GM12878 (cell line): ENCODE results near the gene ZNF507. TPM values are rescaled to one million over a fixed set of nuclear protein-coding genes. Genes with fewer than 3 reads are reported as not detected.

Experiments used
- ATAC-seq: fragments of 200-7000 bp; cut with Tn5 transposase; 3 replicates; pipeline ENCODE4 v1.9.1; 2020; ENCODE audit warnings: mild to moderate bottlenecking, moderate library complexity
- BruUV-seq: library from RNA; stranded (reverse); fragments of 400-500 nt; replicated peaks from 2 replicates; lab custom pipeline; 2021; lab: Mats Ljungman, UMichigan
- CTCF ChIA-PET: fragments of 300-600 bp; sonication (Branson Sonifier 250); formaldehyde crosslinking; extraction: SDS; loops from one replicate; lab custom pipeline; 2021; ENCODE audit warnings: inconsistent platforms; lab: Yijun Ruan, JAX
- POLR2A ChIA-PET: fragments of 350-600 bp; formaldehyde crosslinking; extraction: SDS; loops from one replicate; lab custom pipeline; 2021; ENCODE audit warnings: inconsistent platforms; lab: Charles Lee
- RAD21 ChIA-PET: fragments of 300-600 bp; sonication (Branson Sonifier 250); formaldehyde crosslinking; loops from one replicate; lab custom pipeline; 2023; ENCODE audit warnings: antibody characterized with exemption; ENCODE audit not compliant: unreplicated experiment; lab: Charles Lee
- SMC1A ChIA-PET: fragments of 300-600 bp; sonication (Branson Sonifier 250); formaldehyde crosslinking; loops from one replicate; lab custom pipeline; 2023; ENCODE audit not compliant: unreplicated experiment, uncharacterized antibody; lab: Charles Lee
- DNase-seq: peaks from one replicate; pipeline ENCODE4 v3.0.0-alpha.2; 2011; ENCODE audit warnings: low read depth, low spot score
- FAIRE-seq: peaks from 3 replicates; lab custom pipeline; 2011; peaks lifted over from hg19 to GRCh38; lab: Jason Lieb, UNC
- H2AFZ ChIP-seq: 2 replicates; pipeline ENCODE4 v1.6.0; 2011; ENCODE audit warnings: low read depth, low read length, control low read depth; ENCODE audit not compliant: control insufficient read depth
- H3K27ac ChIP-seq: 2 replicates; pipeline ENCODE4 v1.5.1; 2011; ENCODE audit warnings: control low read depth; ENCODE audit not compliant: control insufficient read depth, insufficient read depth
- H3K27me3 ChIP-seq, 2 experiments: replicated peaks in 1 of 2; 2 replicates each; pipeline versions ENCODE4 v1.6.0 to v1.6.1; 2011; ENCODE audit warnings: low read length in 1 of 2; ENCODE audit not compliant: control insufficient read depth in 2 of 2, insufficient read depth in 2 of 2
- H3K36me3 ChIP-seq, 2 experiments: 2 replicates each; pipeline ENCODE4 v1.5.1; 2011; ENCODE audit warnings: low read length in 1 of 2; ENCODE audit not compliant: control insufficient read depth in 2 of 2, insufficient read depth in 2 of 2
- H3K4me1 ChIP-seq: 2 replicates; pipeline ENCODE4 v1.6.1; 2011; ENCODE audit warnings: mild to moderate bottlenecking, low read length, moderate library complexity, mixed read lengths; ENCODE audit not compliant: control insufficient read depth, insufficient read depth
- H3K4me2 ChIP-seq: 2 replicates; pipeline ENCODE4 v1.6.0; 2011; ENCODE audit warnings: control low read depth; ENCODE audit not compliant: control insufficient read depth, insufficient read depth
- H3K4me3 ChIP-seq: fragments of 200-600 bp; sonication (generic); 2 replicates; pipeline ENCODE4 v1.5.1; 2016
- H3K79me2 ChIP-seq: 2 replicates; pipeline ENCODE4 v1.6.0; 2011; ENCODE audit warnings: low read length; ENCODE audit not compliant: control insufficient read depth, insufficient read depth
- H3K9ac ChIP-seq: 2 replicates; pipeline ENCODE4 v1.8.0; 2011; ENCODE audit warnings: low read length, control low read depth, mixed read lengths; ENCODE audit not compliant: control insufficient read depth, insufficient read depth
- H3K9me3 ChIP-seq: replicated peaks from 3 replicates; pipeline ENCODE4 v1.5.1; 2011; ENCODE audit warnings: mild to moderate bottlenecking, low read length; ENCODE audit not compliant: control insufficient read depth, insufficient read depth
- H4K20me1 ChIP-seq: 2 replicates; pipeline ENCODE4 v1.6.0; 2011; ENCODE audit not compliant: control insufficient read depth, insufficient read depth
- IKZF1 ChIP-seq: fragments of 450-650 bp; conservative IDR thresholded peaks from 2 replicates; pipeline ENCODE4 v1.6.1; 2017; ENCODE audit warnings: antibody characterized with exemption, mild to moderate bottlenecking
- MYB ChIP-seq: fragments of 150-350 bp; IDR thresholded peaks from 2 replicates; pipeline ENCODE4 v1.6.1; 2014; ENCODE audit warnings: mild to moderate bottlenecking, low read depth, low read length, borderline replicate concordance
- NR2C1 ChIP-seq: fragments of 450-650 bp; IDR thresholded peaks from 2 replicates; pipeline ENCODE4 v1.6.1; 2017; ENCODE audit warnings: antibody characterized with exemption, mild to moderate bottlenecking, moderate library complexity
- PML ChIP-seq: IDR thresholded peaks from 2 replicates; pipeline ENCODE4 v1.6.1; 2012; ENCODE audit warnings: low read length, inconsistent platforms
- POU2F2 ChIP-seq: IDR thresholded peaks from 3 replicates; pipeline ENCODE4 v1.6.1; 2011; ENCODE audit warnings: low read depth, mild to moderate bottlenecking, low read length, borderline replicate concordance
- SP1 ChIP-seq: IDR thresholded peaks from one replicate; pipeline ENCODE4 v1.6.1; 2011; ENCODE audit warnings: low read depth, low read length
- SPI1 ChIP-seq: IDR thresholded peaks from 2 replicates; pipeline ENCODE4 v1.6.1; 2011; ENCODE audit warnings: low read depth, mild to moderate bottlenecking, low read length, moderate library complexity, borderline replicate concordance; ENCODE audit not compliant: insufficient read depth
- YY1 ChIP-seq: IDR thresholded peaks from 2 replicates; pipeline ENCODE4 v1.6.1; 2011; ENCODE audit warnings: low read depth, mild to moderate bottlenecking, low read length
- ZBTB40 ChIP-seq: fragments of 450-650 bp; IDR thresholded peaks from 2 replicates; pipeline ENCODE4 v1.6.1; 2016; ENCODE audit warnings: mild to moderate bottlenecking, moderate library complexity, borderline replicate concordance
- WGBS: methylation state at CpG from one replicate; pipeline ENCODE4 v1.1.6; 2016; ENCODE audit warnings: low lambda C conversion rate; ENCODE audit not compliant: insufficient replicate concordance, insufficient coverage; ENCODE audit errors: missing lambda C conversion rate; 5-methylcytosine and 5-hydroxymethylcytosine counted together
- in situ Hi-C: fragments of 300-500 bp; cut with MboI; formaldehyde crosslinking; loops from 9 replicates; pipeline ENCODE4 v1.14.3; 2018; ENCODE audit warnings: mixed read lengths
- intact Hi-C: fragments of 100-400 bp; cut with micrococcal nuclease; formaldehyde crosslinking; loops from one replicate; pipeline ENCODE4 v1.14.2; 2022; ENCODE audit not compliant: unreplicated experiment
- polyA plus RNA-seq, 11 experiments: library from polyadenylated mRNA; depleted of rRNA in 4 of 11; unstranded in 6 of 11; stranded (reverse) in 5 of 11; fragments of >200 nt; fragmentation: Nextera tagmentation in 4 of 11; fragmentation: Illumina TruSeq in 1 of 11; extraction: Ambion mirVana in 4 of 11; extraction: Trizol in 1 of 11; gene quantifications; 1 replicate in 1 of 11; 2 replicates in 10 of 11; pipeline versions ENCODE4 v1.2.1 to v1.2.3, GENCODE V29; 2011 to 2016; ENCODE audit warnings: inconsistent platforms in 2 of 11, missing spikeins in 2 of 11, low read depth in 1 of 11
- total RNA-seq, 4 experiments: library from RNA; depleted of rRNA in 3 of 4; stranded (reverse); fragments of >200 nt in 3 of 4; fragmentation: Illumina TruSeq in 1 of 4; extraction: Trizol in 1 of 4; gene quantifications; 2 replicates each; pipeline versions ENCODE4 v1.2.1 to v1.2.3, GENCODE V29; 2013 to 2021
- TF ChIP-seq, protein P1 (sequence below): fragments of 450-650 bp; IDR thresholded peaks from 2 replicates; pipeline ENCODE4 v1.6.1; 2017; ENCODE audit warnings: antibody characterized with exemption, mild to moderate bottlenecking, moderate library complexity
- TF ChIP-seq, protein P2 (sequence below): IDR thresholded peaks from 2 replicates; pipeline ENCODE4 v1.6.1; 2012; ENCODE audit warnings: low read length, inconsistent platforms

Gene ZNF507
- total and polyA plus RNA-seq, 10 of the 15 experiments (the other 5 are each of a cell fraction or from before 2014, with no cell fraction given): 2.3 to 18.4 (median 10.1) TPM

GRCh38 chr19:32352241-32352630, 6.8 kb downstream of the ZNF507 start:
- CTCF ChIA-PET: interaction anchor here (0.6 to 2.6 kb wide), 2 partner anchors 12 to 38 kb away, joined by 5 to 9 read pairs; no protein-coding TSS in a partner anchor
- WGBS: 100% methylated on average over 1 of the region's 1 CpG
- ATAC-seq: no peak

DNA sequence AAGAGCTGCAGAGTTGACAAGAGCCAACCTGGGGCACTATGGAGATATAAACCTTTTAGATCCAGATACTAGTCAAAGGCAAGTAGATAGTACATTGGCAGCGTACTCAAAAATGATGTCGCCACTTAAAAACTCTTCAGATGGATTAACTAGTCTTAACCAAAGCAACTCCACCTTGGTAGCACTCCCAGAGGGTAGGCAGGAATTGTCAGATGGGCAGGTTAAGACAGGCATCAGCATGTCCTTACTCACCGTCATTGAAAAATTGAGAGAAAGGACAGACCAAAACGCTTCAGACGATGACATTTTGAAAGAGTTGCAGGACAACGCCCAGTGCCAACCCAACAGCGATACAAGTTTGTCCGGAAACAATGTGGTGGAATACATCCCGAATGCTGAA, 8.9 kb downstream of the ZNF507 start:
- ChIA-PET POLR2A (no interaction called here), SMC1A (no interaction called here), CTCF (no interaction called here), RAD21 (no interaction called here)
- in situ Hi-C loops: no loop called here
- no peak overlapping the region; the same call in 1 of the 2 replicates for H3K4me2 ChIP-seq
- H3K27ac ChIP-seq: no peak overlapping the region
- 99% methylated on average over 9 of the region's 9 CpGs for WGBS
- H3K27me3 ChIP-seq: no peaks in the 10 kb centered on the region
- BruUV-seq: no TSS peak
- FAIRE-seq: no peak
- peaks cover 15 to 25% of the 10 kb centered on the region in 2 experiments for H3K36me3 ChIP-seq
- peaks cover 14% of the 10 kb centered on the region for H3K79me2 ChIP-seq
- intact Hi-C loops: no loop called here
- no peak overlapping the region for H3K4me3 ChIP-seq
- DNase-seq: no peak
- H3K4me1 ChIP-seq: peaks cover 9% of the 10 kb centered on the region
- no peak overlapping the region for H2AFZ ChIP-seq
- no peaks in the 10 kb centered on the region for H4K20me1 ChIP-seq
- no peak for ATAC-seq
- H3K9ac ChIP-seq: no peak overlapping the region
- no peaks in the 10 kb centered on the region; the same call in 2 of the 3 replicates for H3K9me3 ChIP-seq
- TF ChIP-seq, protein P1, sequence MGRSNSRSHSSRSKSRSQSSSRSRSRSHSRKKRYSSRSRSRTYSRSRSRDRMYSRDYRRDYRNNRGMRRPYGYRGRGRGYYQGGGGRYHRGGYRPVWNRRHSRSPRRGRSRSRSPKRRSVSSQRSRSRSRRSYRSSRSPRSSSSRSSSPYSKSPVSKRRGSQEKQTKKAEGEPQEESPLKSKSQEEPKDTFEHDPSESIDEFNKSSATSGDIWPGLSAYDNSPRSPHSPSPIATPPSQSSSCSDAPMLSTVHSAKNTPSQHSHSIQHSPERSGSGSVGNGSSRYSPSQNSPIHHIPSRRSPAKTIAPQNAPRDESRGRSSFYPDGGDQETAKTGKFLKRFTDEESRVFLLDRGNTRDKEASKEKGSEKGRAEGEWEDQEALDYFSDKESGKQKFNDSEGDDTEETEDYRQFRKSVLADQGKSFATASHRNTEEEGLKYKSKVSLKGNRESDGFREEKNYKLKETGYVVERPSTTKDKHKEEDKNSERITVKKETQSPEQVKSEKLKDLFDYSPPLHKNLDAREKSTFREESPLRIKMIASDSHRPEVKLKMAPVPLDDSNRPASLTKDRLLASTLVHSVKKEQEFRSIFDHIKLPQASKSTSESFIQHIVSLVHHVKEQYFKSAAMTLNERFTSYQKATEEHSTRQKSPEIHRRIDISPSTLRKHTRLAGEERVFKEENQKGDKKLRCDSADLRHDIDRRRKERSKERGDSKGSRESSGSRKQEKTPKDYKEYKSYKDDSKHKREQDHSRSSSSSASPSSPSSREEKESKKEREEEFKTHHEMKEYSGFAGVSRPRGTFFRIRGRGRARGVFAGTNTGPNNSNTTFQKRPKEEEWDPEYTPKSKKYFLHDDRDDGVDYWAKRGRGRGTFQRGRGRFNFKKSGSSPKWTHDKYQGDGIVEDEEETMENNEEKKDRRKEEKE: no peak
- no peak for TF ChIP-seq YY1
- no peak for TF ChIP-seq ZBTB40
- TF ChIP-seq SPI1: no peak
- no peak for TF ChIP-seq SP1
- TF ChIP-seq POU2F2: no peak
- TF ChIP-seq, protein P2, sequence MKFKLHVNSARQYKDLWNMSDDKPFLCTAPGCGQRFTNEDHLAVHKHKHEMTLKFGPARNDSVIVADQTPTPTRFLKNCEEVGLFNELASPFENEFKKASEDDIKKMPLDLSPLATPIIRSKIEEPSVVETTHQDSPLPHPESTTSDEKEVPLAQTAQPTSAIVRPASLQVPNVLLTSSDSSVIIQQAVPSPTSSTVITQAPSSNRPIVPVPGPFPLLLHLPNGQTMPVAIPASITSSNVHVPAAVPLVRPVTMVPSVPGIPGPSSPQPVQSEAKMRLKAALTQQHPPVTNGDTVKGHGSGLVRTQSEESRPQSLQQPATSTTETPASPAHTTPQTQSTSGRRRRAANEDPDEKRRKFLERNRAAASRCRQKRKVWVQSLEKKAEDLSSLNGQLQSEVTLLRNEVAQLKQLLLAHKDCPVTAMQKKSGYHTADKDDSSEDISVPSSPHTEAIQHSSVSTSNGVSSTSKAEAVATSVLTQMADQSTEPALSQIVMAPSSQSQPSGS: no peak

More at GRCh38 chr19:32352241-32352630, 6.8 kb downstream of the ZNF507 start:
- H2AFZ ChIP-seq: no peak overlapping the region
- no peak overlapping the region for H3K9ac ChIP-seq
- peaks cover 12 to 19% of the 10 kb centered on the region in 2 experiments for H3K36me3 ChIP-seq
- SMC1A ChIA-PET: no interaction called here
- no peaks in the 10 kb centered on the region for H3K27me3 ChIP-seq
- DNase-seq: no peak
- BruUV-seq: no TSS peak
- no peak overlapping the region for H3K4me2 ChIP-seq
- POLR2A ChIA-PET: interaction anchor here (0.7 kb wide), 1 partner anchor 28 kb away, joined by 3 read pairs; no protein-coding TSS in a partner anchor
- H3K79me2 ChIP-seq: peaks cover 33% of the 10 kb centered on the region
- intact Hi-C loops: no loop called here
- H3K4me3 ChIP-seq: no peak overlapping the region
- H3K4me1 ChIP-seq: peaks cover 13% of the 10 kb centered on the region
- H4K20me1 ChIP-seq: no peaks in the 10 kb centered on the region
- TF ChIP-seq PML (no peak), NR2C1 (no peak), IKZF1 (no peak), MYB (no peak)
- RAD21 ChIA-PET: no interaction called here
- in situ Hi-C loops: no loop called here
- no peaks in the 10 kb centered on the region; the same call in 2 of the 3 replicates for H3K9me3 ChIP-seq
- H3K27ac ChIP-seq: no peak overlapping the region
- FAIRE-seq: no peak
